Stimulated activated CD4-positive, alpha-beta T cell treated with anti-CD3 and anti-CD28 coated beads, Interleukin-4, amount 100 ng/mL, for 1 hour (primary cell): ENCODE measurements around the gene APAF1.
"Not testable (repeated sequence)": the region's sequence is repeated elsewhere in the genome, so short reads cannot be mapped to it uniquely, and the experiment has no call there.

Experiments used
- DNase-seq: peaks from one replicate; pipeline ENCODE4 v3.0.0-alpha.2; 2020

The APAF1 gene

GRCh38 chr12:98727196-98727595 is 82.1 kb downstream of the APAF1 start:
- DNase-seq: no peak

- DNase-seq: no peak
These were observed 85.3 kb downstream of the APAF1 start for GRCh38 chr12:98730412-98730811.

- no peak for DNase-seq
These were observed 88.7 kb downstream of the APAF1 start for GRCh38 chr12:98733667-98734350.

- no peak for DNase-seq
These were observed 90.7 kb downstream of the APAF1 start for GRCh38 chr12:98735821-98736220.

GRCh38 chr12:98736352-98737321 is 91.5 kb downstream of the APAF1 start:
- DNase-seq: no peak

- no peak for DNase-seq
These were observed 92.2 kb downstream of the APAF1 start for GRCh38 chr12:98737322-98737712.

- DNase-seq: no peak
These were observed 92.9 kb downstream of the APAF1 start for GRCh38 chr12:98738002-98738401.

GRCh38 chr12:98738539-98738938 is 93.4 kb downstream of the APAF1 start:
- DNase-seq: no peak

GRCh38 chr12:98740751-98741150 is 95.7 kb downstream of the APAF1 start:
- no peak for DNase-seq

GRCh38 chr12:98741196-98741555 is 96.1 kb downstream of the APAF1 start:
- DNase-seq: no peak

GRCh38 chr12:98741556-98742265 is 96.6 kb downstream of the APAF1 start:
- no peak for DNase-seq

GRCh38 chr12:98743362-98743953 is 98.4 kb downstream of the APAF1 start:
- DNase-seq: peak; percentile 39

GRCh38 chr12:98744680-98745079 is 99.6 kb downstream of the APAF1 start:
- DNase-seq: no peak

- peak; percentile 30 for DNase-seq
These were observed 100.7 kb downstream of the APAF1 start for GRCh38 chr12:98745578-98746391.

GRCh38 chr12:98748463-98748862 is 103.4 kb downstream of the APAF1 start:
- DNase-seq: no peak

- no peak for DNase-seq
These were observed 105.4 kb downstream of the APAF1 start for GRCh38 chr12:98750511-98750910.

GRCh38 chr12:98751580-98752115 is 106.6 kb downstream of the APAF1 start:
- DNase-seq: no peak

- DNase-seq: no peak
These were observed 107.6 kb downstream of the APAF1 start for GRCh38 chr12:98752726-98753125.

GRCh38 chr12:98754095-98754494 is 109.0 kb downstream of the APAF1 start:
- DNase-seq: no peak

- not testable (repeated sequence) for DNase-seq
These were observed 110.8 kb downstream of the APAF1 start for GRCh38 chr12:98755855-98756254.

- DNase-seq: no peak
These were observed 112.4 kb downstream of the APAF1 start for GRCh38 chr12:98757455-98757854.

- DNase-seq: no peak
These were observed 113.2 kb downstream of the APAF1 start for GRCh38 chr12:98758331-98758730.
